Fibroblast of pulmonary artery (primary cell): ENCODE data around the gene NDNF.
A peak's percentile ranks its signal among the peaks of the same experiment; 100 is the strongest.

Experiments
- DNase-seq: peaks from one replicate; pipeline ENCODE4 v3.0.0-alpha.2; 2010; ENCODE audit warnings: low read depth
- H3K4me3 ChIP-seq: replicated peaks from 2 replicates; pipeline ENCODE4 v1.5.1; 2011; ENCODE audit warnings: low read depth, mild to moderate bottlenecking, control low read depth, low read length, moderate library complexity
- TF ChIP-seq, protein P1 (sequence below): IDR thresholded peaks from 2 replicates; pipeline ENCODE4 v1.5.1; 2011; ENCODE audit warnings: mild to moderate bottlenecking, control low read depth, low read length, inconsistent platforms; ENCODE audit errors: missing control alignments

NDNF gene

DNA sequence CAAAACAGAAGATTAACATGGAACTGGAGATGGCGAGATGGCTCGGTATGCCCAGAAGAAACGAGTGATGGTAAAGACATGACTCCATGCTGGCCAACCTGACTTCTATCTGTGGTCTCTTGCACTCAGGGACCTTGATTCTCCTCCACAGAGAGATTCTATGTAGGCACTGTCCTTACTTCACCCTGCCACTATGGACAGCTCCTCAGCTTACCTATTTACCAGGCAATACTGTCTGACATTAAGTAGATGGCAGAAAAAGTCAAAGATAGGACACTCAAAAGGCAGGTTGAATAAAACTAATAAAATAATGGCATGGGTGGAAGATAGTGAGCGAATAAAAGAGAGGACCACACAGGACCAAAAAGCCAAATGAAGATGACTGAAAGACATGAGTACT is 35.2 kb upstream of the NDNF start:
- DNase-seq = no peak
- H3K4me3 ChIP-seq = no peak overlapping the region
- TF ChIP-seq, protein P1, sequence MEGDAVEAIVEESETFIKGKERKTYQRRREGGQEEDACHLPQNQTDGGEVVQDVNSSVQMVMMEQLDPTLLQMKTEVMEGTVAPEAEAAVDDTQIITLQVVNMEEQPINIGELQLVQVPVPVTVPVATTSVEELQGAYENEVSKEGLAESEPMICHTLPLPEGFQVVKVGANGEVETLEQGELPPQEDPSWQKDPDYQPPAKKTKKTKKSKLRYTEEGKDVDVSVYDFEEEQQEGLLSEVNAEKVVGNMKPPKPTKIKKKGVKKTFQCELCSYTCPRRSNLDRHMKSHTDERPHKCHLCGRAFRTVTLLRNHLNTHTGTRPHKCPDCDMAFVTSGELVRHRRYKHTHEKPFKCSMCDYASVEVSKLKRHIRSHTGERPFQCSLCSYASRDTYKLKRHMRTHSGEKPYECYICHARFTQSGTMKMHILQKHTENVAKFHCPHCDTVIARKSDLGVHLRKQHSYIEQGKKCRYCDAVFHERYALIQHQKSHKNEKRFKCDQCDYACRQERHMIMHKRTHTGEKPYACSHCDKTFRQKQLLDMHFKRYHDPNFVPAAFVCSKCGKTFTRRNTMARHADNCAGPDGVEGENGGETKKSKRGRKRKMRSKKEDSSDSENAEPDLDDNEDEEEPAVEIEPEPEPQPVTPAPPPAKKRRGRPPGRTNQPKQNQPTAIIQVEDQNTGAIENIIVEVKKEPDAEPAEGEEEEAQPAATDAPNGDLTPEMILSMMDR = no peak

DNA sequence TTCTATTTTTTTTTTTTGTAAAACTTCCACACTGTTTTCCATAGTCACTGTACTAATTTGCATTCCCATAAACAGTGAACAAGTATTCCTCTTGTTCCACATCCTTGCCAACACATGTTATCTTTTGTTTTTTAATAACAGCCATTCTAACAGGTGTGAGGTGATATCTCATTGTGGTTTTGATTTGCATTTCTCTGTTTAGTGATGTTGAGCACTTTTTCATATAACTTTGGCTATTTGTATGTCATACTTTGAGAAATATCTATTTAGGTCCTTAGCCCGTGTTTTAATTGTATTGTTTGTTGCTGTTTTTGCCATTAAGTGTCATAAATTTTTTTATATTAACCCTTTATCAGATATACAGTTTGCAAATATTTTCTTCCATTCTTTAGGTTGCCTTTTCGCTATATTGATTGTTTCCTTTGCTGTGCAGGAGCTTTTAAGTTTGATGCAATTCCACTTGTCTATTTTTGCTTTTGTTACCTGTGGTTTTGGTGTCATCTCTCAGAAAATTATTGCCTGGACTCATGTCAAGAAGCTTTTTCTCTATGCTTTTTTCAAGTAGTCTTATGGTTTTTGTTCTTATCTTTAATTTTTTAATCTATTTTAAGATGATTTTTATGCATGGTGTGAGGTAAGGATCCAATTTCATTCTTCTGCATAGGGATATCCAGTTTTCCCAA is 27.9 kb upstream of the NDNF start:
- DNase-seq = no peak
- H3K4me3 ChIP-seq = no peak overlapping the region
- TF ChIP-seq, protein P1 = no peak

DNA sequence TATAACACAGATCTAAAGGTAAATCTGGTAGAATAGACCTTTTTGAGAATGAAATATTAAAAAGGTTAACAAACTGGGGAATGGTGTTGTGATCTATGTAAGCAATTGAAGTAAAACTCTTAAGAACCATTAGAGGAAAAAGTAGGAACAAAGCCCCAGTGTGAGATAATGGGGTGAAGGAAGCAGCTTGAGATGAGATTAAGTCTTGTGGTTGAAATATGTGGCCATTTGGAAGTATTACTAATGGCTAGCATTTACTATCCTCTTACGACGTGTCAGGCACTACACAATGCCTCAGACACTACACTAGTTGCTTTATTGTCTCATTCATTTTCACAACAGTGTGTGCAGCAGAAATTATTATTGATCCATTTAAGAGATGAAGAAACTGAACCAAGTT is 25.9 kb upstream of the NDNF start:
- no peak for DNase-seq
- no peak overlapping the region for H3K4me3 ChIP-seq
- TF ChIP-seq, protein P1 = no peak

DNA sequence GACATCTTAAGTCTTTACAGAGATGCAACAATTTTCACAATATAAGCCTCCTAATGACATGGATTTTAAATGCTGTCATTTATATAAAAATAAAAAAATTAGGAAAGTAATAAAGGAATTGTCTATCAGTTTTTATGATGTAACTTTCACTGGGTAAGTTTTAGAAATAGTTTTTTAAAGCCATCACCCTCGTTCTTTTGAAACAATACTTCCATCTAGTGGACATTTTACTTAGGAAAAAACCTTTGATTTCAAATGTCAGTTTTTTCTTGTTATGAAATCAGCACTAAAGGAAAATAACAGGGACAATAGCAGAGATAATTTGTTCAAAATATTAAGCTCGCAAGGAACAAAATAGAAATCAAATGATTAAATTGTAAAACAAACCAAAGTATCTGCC is 24.3 kb upstream of the NDNF start:
- H3K4me3 ChIP-seq = no peak overlapping the region
- peak; percentile 68 for DNase-seq
- TF ChIP-seq, protein P1 = peak; percentile 52

DNA sequence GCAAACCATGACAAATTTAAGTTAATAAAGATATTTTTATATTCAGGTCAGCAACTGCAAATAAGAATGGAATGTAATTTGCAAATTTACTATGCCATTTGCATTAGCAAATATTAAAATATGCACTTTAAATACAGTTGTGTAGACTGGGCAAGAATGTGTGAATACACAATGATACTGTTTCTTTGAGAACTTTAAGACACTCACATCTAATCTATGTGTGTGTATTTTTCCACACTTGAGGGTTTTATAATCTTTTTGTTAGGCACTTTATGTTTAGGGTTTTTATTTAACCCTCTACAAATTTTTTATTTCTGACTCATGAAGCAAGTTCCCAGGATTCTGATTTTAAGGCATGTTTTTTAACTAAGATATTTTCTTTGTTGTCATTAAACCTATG is 23.9 kb upstream of the NDNF start:
- TF ChIP-seq, protein P1 = no peak
- H3K4me3 ChIP-seq = no peak overlapping the region

DNA sequence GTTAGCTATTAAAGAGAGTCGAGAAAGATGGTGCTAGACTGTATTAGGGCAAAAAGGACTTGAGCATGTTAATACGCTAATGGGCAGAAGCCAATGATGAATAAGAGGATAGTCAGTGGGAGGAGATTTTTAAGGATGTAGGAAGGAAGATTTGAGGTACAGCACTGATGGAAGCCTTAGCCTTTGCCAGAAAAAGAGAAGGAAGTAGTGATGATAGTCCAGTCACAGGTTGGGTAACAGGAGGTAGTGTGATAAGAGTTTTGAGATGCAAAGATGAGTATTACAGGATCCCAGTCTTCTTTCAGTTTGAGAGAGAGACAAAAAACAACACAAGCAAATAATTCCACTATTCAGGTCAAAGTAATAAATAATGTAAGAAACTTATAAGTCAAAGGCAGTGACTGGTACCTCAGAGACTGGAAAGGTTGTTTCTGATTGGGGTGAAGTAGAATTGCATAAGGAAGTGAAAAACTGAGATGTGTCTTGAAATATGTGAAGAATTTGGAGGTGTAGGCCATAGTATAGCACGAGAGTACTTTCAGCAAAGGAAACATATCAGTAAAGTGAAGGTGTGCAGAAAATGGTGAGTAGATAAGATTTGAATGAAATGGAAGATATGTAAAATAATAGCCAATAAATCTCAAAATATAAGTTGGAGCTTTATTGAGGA is 22.1 kb upstream of the NDNF start:
- no peak for DNase-seq
- TF ChIP-seq, protein P1 = no peak

More for the DNA sequence above, 23.9 kb upstream of the NDNF start:
- DNase-seq = no peak

More for the DNA sequence above, 22.1 kb upstream of the NDNF start:
- H3K4me3 ChIP-seq = no peak overlapping the region
